ENCODE data around the gene DUSP5. TPM values are rescaled to one million over a fixed set of nuclear protein-coding genes. Genes with fewer than 3 reads are reported as not detected.
A peak's percentile ranks its signal among the peaks of the same experiment; 100 is the strongest.
"Not testable (repeated sequence)": the region's sequence is repeated elsewhere in the genome, so short reads cannot be mapped to it uniquely, and the experiment has no call there.

Gene DUSP5
- total RNA-seq, 1 donor = 5.7 TPM

- no peak for DNase-seq (ENCODE audit: low read depth in 2 of 3, low spot score in 2 of 3)
Measured at GRCh38 chr10:110512461-110513187, 14.9 kb downstream of the DUSP5 start.

GRCh38 chr10:110513949-110514348 lies 16.2 kb downstream of the DUSP5 start:
- no peak for DNase-seq (ENCODE audit: low read depth in 2 of 3, low spot score in 2 of 3)

DNA sequence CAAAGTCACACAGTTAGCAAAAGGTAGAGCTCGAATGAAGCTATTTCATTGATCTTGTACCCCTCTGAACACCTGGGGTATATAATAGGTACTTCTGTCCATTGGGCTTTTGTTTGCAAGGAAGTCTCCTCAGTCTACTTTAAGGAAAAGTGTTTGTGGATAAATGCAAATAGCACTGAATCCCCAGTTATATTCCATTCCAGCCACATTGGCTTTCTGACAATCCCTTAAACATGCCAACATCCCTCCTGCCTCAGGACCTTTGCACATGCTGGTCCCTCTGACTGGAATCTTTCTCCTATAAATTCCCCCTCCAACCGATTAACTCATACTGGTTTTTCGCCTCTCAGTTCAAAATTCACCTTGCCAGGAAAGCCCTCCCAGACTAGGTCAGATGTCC lies 17.1 kb downstream of the DUSP5 start:
- DNase-seq (ENCODE audit: low read depth in 2 of 3, low spot score in 2 of 3) = no peak

DNA sequence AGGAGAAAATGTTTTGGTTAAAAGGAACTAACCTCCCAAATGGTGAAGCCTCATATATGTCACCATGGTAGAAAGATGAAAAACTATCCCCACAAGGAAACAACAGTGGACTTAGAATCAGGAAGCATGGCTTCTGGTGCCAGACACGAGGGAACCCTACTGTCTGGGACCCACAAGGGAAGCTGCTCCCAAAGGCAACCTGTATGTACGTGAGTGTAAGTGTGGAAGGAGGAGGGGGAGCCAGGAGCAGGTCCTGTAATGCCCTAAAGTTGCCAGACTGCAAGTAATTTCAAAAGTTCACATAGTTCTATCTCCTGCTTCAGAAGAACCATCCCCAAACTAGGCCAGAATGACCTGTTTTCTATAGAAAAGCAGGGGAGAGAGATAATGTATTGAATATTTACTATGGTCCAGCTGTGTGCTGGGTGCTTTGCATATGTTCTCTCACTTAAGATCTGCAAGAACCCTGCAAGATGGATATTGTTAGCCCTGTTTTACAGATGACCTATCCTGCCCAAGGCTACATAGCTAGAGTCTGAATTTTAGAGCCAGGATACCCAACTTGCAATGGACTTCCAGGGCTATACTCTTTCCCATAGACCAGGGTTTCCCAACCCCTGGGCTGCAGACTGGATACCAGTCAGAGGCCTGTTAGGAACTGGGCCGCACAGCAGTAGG lies 19.2 kb downstream of the DUSP5 start:
- DNase-seq (ENCODE audit: low read depth in 2 of 3, low spot score in 2 of 3) = no peak

DNA sequence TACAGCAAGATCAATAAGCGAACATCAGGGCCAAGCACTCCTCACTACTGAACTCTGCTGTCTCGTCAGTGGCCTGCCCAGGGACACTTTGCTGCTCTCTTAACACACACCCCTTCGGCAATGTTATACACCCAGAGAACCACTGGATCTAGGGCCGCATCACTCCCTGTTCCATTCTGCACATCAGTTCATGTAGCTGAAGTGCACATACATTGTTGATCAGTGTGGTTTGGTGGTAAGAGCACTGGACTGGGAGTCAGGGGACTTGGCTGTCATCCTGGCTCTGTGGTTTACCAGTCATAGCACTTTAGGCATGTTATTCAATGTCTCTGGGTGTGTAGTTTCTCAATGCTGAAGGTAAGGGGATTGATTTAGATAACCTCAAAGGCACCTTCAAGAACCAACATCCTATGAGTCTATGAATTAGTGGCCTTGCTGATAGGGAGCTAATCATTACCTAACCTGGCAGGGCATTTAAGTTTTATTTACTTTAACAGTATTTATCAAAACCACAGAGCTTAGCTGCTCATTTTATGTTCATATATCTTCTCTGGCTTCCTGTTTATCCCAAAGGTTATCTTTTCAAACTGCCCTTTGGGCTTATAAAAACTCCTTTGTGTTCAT lies 24.8 kb downstream of the DUSP5 start:
- no peak for DNase-seq (ENCODE audit: low read depth in 2 of 3, low spot score in 2 of 3)

DNA sequence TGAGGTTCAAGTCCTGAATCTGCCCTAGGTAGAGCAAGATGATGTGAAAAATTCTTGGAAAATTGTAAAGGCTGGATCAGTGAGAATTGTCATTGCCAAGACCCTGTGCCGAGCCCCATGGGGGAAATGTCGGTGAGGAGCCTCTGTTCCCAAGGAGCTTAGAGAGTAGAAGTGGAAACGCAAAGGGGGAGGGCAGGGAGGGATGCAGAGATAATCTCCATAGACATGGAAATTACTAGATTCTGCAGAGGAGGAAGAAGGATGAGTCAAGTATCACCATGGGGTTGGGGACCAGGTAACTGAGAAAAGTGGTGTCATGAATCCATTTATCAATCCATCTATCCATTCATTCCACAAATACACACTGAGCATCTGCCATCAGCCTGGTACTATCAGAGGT lies 26.0 kb downstream of the DUSP5 start:
- DNase-seq (ENCODE audit: low read depth in 2 of 3, low spot score in 2 of 3) = no peak

DNA sequence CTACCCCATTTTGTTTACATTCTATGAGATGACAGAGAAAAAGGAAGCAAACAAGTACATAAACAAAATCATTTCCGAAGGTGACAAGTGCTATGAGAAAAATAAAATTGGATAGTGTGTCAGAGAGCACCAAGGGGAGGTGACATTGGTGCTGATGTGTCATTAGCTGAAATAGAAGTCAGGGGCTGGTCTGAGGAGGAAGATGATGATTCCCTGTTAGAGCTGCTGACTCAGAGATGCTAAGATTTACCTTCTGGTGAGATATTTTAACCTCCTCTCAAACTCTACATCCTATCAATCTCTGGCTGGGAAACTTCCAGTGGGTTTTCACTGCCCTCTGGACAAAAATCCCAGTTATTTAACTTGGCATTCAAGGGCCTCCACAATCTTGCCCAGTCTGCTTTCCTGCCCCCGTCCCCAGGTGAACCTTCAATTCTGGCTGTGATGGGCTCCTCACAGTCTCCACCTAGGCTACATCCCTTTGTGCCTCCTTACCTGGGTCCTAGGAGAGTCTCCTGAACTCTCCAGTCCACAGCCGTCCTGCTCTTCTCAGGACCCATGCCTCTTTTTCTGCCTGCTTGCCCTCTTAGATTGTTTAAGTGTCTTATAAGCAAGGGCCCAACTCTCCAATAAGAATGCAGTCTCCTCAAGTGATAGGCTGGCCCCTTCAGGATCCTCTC lies 26.6 kb downstream of the DUSP5 start:
- no peak for DNase-seq (ENCODE audit: low read depth in 2 of 3, low spot score in 2 of 3)

- DNase-seq (ENCODE audit: low read depth in 2 of 3, low spot score in 2 of 3) = no peak
Measured at GRCh38 chr10:110524859-110525232, 27.1 kb downstream of the DUSP5 start.

DNA sequence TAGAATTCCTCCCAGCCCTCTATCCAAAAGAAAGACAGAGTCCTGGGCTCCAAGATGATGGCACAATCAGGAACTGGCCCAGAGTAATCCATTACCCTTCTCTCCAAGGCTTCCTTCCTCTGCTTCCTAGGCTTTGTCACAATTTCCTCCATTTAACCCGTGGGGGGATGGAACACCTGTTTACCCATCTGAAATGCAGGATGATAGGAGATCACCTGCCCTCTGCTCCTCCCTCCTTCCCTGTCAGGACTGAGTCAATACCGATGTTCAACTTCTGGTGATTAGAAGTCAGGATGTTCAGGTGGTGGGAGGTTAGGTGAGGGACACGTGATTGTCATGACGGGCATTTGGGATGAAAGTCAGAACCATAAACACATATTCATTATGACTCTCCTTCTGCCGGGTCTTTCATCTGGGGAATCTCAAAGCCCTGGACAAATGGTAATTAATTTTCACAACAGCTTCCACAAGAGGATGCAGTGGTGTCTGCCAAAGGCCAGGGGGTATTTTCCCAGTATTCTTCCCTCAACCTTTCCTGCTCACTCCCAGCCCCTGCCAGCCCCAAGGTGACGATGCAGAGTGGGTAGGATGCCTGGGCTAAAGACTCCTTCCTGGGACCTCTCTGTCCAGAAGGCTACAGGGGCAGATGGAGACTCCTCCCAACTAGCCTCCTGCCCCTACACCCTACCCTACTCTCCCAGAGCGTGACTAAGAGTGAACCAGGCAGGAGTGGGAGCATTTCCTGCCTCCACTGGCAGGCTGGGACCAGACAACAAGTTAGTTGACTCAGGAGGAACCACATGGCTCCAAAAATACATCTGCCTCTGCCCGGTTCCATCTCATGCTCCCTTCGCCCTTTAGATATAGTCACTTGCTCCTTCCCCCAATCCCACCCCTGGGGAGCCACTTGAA lies 27.9 kb downstream of the DUSP5 start:
- no peak for DNase-seq (ENCODE audit: low read depth in 2 of 3, low spot score in 2 of 3)

DNA sequence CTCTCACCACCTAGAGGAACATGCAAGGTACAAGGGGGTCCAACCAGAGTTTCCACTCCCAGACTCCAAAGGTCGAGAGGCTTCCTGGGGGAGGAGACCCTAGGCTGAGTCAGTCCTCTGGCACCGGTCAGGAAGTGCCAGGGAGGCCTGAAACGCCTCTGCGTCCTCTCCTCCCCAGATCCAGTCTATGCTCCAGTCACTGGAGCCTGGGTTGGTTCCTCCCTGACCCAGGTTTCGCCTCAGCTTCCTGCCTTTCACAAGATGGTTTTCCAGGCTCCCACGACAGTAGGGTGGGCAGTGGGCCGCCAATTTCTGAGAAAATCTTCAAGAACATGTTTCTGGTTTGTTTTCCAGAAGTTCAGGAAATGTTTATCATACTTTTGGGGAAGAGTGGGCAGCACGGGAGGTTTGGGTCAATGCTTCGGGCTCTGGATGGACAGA lies 30.0 kb downstream of the DUSP5 start:
- DNase-seq (ENCODE audit: low read depth in 2 of 3, low spot score in 2 of 3) = no peak

GRCh38 chr10:110528224-110528996 lies 30.7 kb downstream of the DUSP5 start:
- DNase-seq (ENCODE audit: low read depth in 2 of 3, low spot score in 2 of 3) = no peak

- DNase-seq (ENCODE audit: low read depth in 2 of 3, low spot score in 2 of 3) = not testable (repeated sequence)
Measured at GRCh38 chr10:110528997-110529524, 31.4 kb downstream of the DUSP5 start.

DNA sequence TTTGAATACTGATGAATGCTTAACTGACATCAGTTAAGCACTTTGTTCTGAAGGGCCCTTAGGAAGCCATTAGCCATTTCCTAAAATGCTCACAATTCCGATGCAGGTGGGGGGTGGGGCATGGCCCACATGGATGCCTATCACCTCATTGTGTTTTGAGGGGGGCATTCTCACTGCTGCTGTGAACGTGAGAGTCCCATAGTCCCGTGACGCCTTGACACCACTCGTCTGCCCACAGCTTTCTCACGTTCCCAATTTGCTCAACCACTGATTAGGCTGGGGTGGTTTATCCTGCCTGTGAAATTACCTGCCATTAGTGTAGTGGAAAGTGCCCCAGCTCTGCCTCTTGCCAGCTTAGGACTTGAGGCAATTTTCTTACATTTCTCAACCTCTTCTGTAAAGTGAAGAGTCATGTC lies 31.9 kb downstream of the DUSP5 start:
- DNase-seq (ENCODE audit: low read depth in 2 of 3, low spot score in 2 of 3) = no peak

- no peak for DNase-seq (ENCODE audit: low read depth in 2 of 3, low spot score in 2 of 3)
Measured at GRCh38 chr10:110530131-110530831, 32.6 kb downstream of the DUSP5 start.

- DNase-seq (ENCODE audit: low read depth in 2 of 3, low spot score in 2 of 3) = no peak
Measured at GRCh38 chr10:110531687-110532086, 34.0 kb downstream of the DUSP5 start.

DNA sequence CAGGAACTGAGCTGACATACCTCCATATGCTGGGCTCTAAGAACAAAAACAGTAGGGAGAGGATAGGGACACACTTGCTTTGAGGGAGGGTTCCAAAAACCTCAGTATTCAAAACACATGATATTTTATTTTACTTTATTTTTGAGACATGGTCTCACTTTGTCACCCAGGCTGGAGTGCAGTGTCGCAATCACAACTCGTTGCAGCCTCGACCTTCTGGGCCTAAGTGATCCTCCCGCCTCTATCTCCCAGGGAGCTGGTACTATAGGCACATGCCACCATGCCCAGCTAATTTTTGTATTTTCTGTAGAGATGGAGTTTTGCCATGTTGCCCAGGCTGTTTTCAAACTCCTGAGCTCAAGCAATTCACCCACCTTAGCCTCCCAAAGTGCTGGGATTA lies 34.9 kb downstream of the DUSP5 start:
- not testable (repeated sequence) for DNase-seq (ENCODE audit: low read depth in 2 of 3, low spot score in 2 of 3)

GRCh38 chr10:110533149-110533548 lies 35.4 kb downstream of the DUSP5 start:
- peak in 1 of 3 donors; percentile 18 for DNase-seq (ENCODE audit: low read depth in 2 of 3, low spot score in 2 of 3)

DNA sequence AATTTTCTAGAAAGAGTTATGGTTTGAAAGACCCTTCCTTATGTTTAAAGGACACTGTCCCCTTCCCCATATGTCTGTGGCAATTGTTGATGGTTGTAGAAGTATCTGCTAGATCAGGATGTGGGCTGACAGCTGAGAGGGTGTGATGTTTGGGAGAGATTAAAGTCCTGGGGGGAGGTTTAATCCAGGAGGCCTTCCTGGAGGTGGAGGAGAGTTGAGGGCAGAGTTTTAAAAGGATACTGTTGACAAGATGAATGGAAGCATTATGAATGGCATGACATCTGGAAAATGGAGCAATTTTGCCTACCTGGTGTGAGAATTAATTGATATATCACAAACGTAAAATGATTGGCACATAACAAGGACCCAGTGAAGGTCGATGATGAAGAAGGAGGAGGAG lies 36.9 kb downstream of the DUSP5 start:
- no peak for DNase-seq (ENCODE audit: low read depth in 2 of 3, low spot score in 2 of 3)

Data from hematopoietic multipotent progenitor cell (in vitro differentiated cells).